HEK293 (cell line): ENCODE data around the gene IL22RA1.

Experiments used
- GFI1B ChIP-seq: fragments of 450-650 bp; formaldehyde crosslinking; IDR thresholded peaks from 2 replicates; pipeline ENCODE4 v1.5.1; 2016; ENCODE audit warnings: missing biosample characterization, missing genetic modification characterization
- GLI4 ChIP-seq: fragments of 450-650 bp; formaldehyde crosslinking; IDR thresholded peaks from 2 replicates; pipeline ENCODE4 v1.5.1; 2016; ENCODE audit warnings: missing biosample characterization, missing genetic modification characterization
- KLF1 ChIP-seq: fragments of 450-650 bp; formaldehyde crosslinking; IDR thresholded peaks from 2 replicates; pipeline ENCODE4 v1.5.1; 2016; ENCODE audit warnings: missing biosample characterization, missing genetic modification characterization
- KLF7 ChIP-seq: fragments of 450-650 bp; formaldehyde crosslinking; IDR thresholded peaks from 2 replicates; pipeline ENCODE4 v1.5.1; 2016; ENCODE audit warnings: missing biosample characterization, missing genetic modification characterization, borderline replicate concordance
- KLF8 ChIP-seq: fragments of 450-650 bp; formaldehyde crosslinking; IDR thresholded peaks from 2 replicates; pipeline ENCODE4 v1.5.1; 2016; ENCODE audit warnings: missing biosample characterization, missing genetic modification characterization
- MEIS1 ChIP-seq: sonication (generic); formaldehyde crosslinking; IDR thresholded peaks from 2 replicates; pipeline ENCODE4 v1.8.1; 2022; ENCODE audit warnings: missing genetic modification reagents, mild to moderate bottlenecking, borderline replicate concordance
- REPIN1 ChIP-seq: fragments of 450-650 bp; formaldehyde crosslinking; IDR thresholded peaks from 2 replicates; pipeline ENCODE4 v1.5.1; 2017; ENCODE audit warnings: missing biosample characterization, missing genetic modification characterization, low read depth
- SALL2 ChIP-seq: fragments of 450-650 bp; formaldehyde crosslinking; IDR thresholded peaks from 2 replicates; pipeline ENCODE4 v1.5.0; 2017; ENCODE audit warnings: missing biosample characterization, mild to moderate bottlenecking, missing genetic modification characterization, borderline replicate concordance
- ZBTB1 ChIP-seq: fragments of 450-650 bp; formaldehyde crosslinking; IDR thresholded peaks from 2 replicates; pipeline ENCODE4 v1.5.1; 2016; ENCODE audit warnings: missing biosample characterization, missing genetic modification characterization
- ZFP37 ChIP-seq: fragments of 450-650 bp; formaldehyde crosslinking; IDR thresholded peaks from 2 replicates; pipeline ENCODE4 v1.5.1; 2016; ENCODE audit warnings: missing biosample characterization, missing genetic modification characterization
- ZNF133 ChIP-seq: fragments of 450-650 bp; formaldehyde crosslinking; IDR thresholded peaks from 2 replicates; pipeline ENCODE4 v1.5.1; 2016; ENCODE audit warnings: missing biosample characterization, missing genetic modification characterization
- ZNF202 ChIP-seq: fragments of 450-650 bp; formaldehyde crosslinking; IDR thresholded peaks from 2 replicates; pipeline ENCODE4 v1.5.1; 2016; ENCODE audit warnings: missing biosample characterization, missing genetic modification characterization, borderline replicate concordance
- ZNF211 ChIP-seq: fragments of 450-650 bp; formaldehyde crosslinking; IDR thresholded peaks from 2 replicates; pipeline ENCODE4 v1.5.1; 2016; ENCODE audit warnings: low read depth, missing biosample characterization, missing genetic modification characterization
- ZNF223 ChIP-seq: fragments of 450-650 bp; formaldehyde crosslinking; IDR thresholded peaks from 2 replicates; pipeline ENCODE4 v1.5.1; 2016; ENCODE audit warnings: missing biosample characterization, missing genetic modification characterization
- ZNF266 ChIP-seq: fragments of 450-650 bp; formaldehyde crosslinking; IDR thresholded peaks from 2 replicates; pipeline ENCODE4 v1.5.1; 2016; ENCODE audit warnings: missing biosample characterization, missing genetic modification characterization, low read depth
- ZNF274 ChIP-seq, 2 experiments: fragments of 200-500 bp in 1 of 2; fragments of 450-650 bp in 1 of 2; sonication (Bioruptor generic) in 1 of 2; formaldehyde crosslinking in 1 of 2; IDR thresholded peaks; 2 replicates each; pipeline versions ENCODE4 v1.5.1 to v1.6.1; 2014 to 2016; ENCODE audit warnings: borderline replicate concordance in 1 of 2, inconsistent platforms in 1 of 2, low read length in 1 of 2, missing biosample characterization in 1 of 2, missing genetic modification characterization in 1 of 2
- ZNF335 ChIP-seq: fragments of 450-650 bp; formaldehyde crosslinking; conservative IDR thresholded peaks from 2 replicates; pipeline ENCODE4 v1.5.1; 2016; ENCODE audit warnings: missing biosample characterization, missing genetic modification characterization
- ZNF37A ChIP-seq: fragments of 450-650 bp; IDR thresholded peaks from 2 replicates; pipeline ENCODE4 v1.5.1; 2018; ENCODE audit warnings: missing biosample characterization, missing genetic modification characterization
- ZNF391 ChIP-seq: fragments of 450-650 bp; formaldehyde crosslinking; IDR thresholded peaks from 2 replicates; pipeline ENCODE4 v1.5.1; 2016; ENCODE audit warnings: low read depth, missing biosample characterization, missing genetic modification characterization, borderline replicate concordance
- ZNF426 ChIP-seq: fragments of 450-650 bp; formaldehyde crosslinking; IDR thresholded peaks from 2 replicates; pipeline ENCODE4 v1.5.1; 2017; ENCODE audit warnings: missing biosample characterization, missing genetic modification characterization, mild to moderate bottlenecking, inconsistent platforms, moderate library complexity
- ZNF571 ChIP-seq: fragments of 450-650 bp; formaldehyde crosslinking; IDR thresholded peaks from 2 replicates; pipeline ENCODE4 v1.5.0; 2017; ENCODE audit warnings: missing biosample characterization, missing genetic modification characterization
- ZNF600 ChIP-seq: fragments of 450-650 bp; formaldehyde crosslinking; IDR thresholded peaks from 2 replicates; pipeline ENCODE4 v1.5.1; 2016; ENCODE audit warnings: missing biosample characterization, missing genetic modification characterization
- ZNF610 ChIP-seq: fragments of 450-650 bp; formaldehyde crosslinking; IDR thresholded peaks from 2 replicates; pipeline ENCODE4 v1.5.1; 2016; ENCODE audit warnings: missing biosample characterization, missing genetic modification characterization, borderline replicate concordance
- ZNF621 ChIP-seq: fragments of 450-650 bp; formaldehyde crosslinking; IDR thresholded peaks from 2 replicates; pipeline ENCODE4 v1.5.1; 2017; ENCODE audit warnings: missing biosample characterization, missing genetic modification characterization
- ZNF76 ChIP-seq: fragments of 450-650 bp; formaldehyde crosslinking; IDR thresholded peaks from 2 replicates; pipeline ENCODE4; 2016; ENCODE audit warnings: low read depth, missing biosample characterization, missing genetic modification characterization, borderline replicate concordance
- ZNF777 ChIP-seq: fragments of 450-650 bp; formaldehyde crosslinking; IDR thresholded peaks from 2 replicates; pipeline ENCODE4 v1.5.1; 2017; ENCODE audit warnings: missing biosample characterization, missing genetic modification characterization, borderline replicate concordance
- TF ChIP-seq, protein P1 (sequence below): fragments of 450-650 bp; formaldehyde crosslinking; IDR thresholded peaks from 2 replicates; pipeline ENCODE4 v1.5.1; 2016; ENCODE audit warnings: missing biosample characterization, missing genetic modification characterization
- TF ChIP-seq, protein P2 (sequence below): fragments of 450-650 bp; formaldehyde crosslinking; conservative IDR thresholded peaks from 2 replicates; pipeline ENCODE4 v1.5.1; 2016; ENCODE audit warnings: low read depth, missing biosample characterization, missing genetic modification characterization
- TF ChIP-seq, protein P3 (sequence below): fragments of 450-650 bp; formaldehyde crosslinking; IDR thresholded peaks from 2 replicates; pipeline ENCODE4; 2016; ENCODE audit warnings: missing biosample characterization, missing genetic modification characterization
- TF ChIP-seq, protein P4 (sequence below): fragments of 450-650 bp; formaldehyde crosslinking; IDR thresholded peaks from 2 replicates; pipeline ENCODE4 v1.5.1; 2016; ENCODE audit warnings: missing biosample characterization, missing genetic modification characterization, borderline replicate concordance
- TF ChIP-seq, protein P5 (sequence below): fragments of 450-650 bp; formaldehyde crosslinking; IDR thresholded peaks from 2 replicates; pipeline ENCODE4 v1.5.1; 2016; ENCODE audit warnings: missing biosample characterization, missing genetic modification characterization, low read depth

Gene IL22RA1

DNA sequence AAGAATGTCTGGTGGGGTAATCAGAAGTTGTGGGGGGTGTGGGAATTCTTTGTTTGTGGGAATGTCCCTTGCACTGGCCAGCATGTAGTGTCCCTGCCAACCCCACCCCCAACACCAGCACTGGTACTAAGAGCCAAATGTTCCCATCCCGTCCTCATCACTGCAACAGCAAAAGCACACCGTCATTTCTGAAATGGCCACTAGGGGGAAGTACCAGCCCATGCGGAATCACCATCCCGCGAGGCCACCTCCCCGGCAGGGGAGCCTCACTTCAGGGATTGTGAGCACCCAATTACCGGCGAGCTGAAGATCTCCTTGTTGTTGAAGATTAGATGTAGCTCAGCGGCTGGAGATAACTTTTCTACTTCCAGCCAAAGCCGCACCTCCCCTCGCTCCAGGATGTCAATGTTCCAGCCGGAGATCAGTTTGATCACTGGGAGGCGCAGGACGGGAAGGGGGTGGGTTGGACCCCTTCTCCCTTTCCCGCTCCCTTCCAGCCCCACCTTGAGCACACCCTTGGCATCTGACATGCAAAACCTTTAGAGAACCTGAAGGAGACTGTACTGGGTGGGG lies 72.0 kb downstream of the IL22RA1 start (continued):
- no peak for TF ChIP-seq ZNF274 (IDR thresholded peaks at IDR 0.05; ENCODE audit: low read length)
- TF ChIP-seq ZNF274 (tag by site-specific recombination; IDR thresholded peaks at IDR 0.05; ENCODE audit: borderline replicate concordance) = no peak
- TF ChIP-seq MEIS1 (CRISPR knock-in tag) = no peak
- TF ChIP-seq GLI4 (tag by site-specific recombination) = no peak
- TF ChIP-seq KLF8 (tag by site-specific recombination) = 0 out of 2 replicates have a peak, but pooled peaks have one; percentile 26
- no peak for TF ChIP-seq GFI1B (tag by site-specific recombination)
- TF ChIP-seq, protein P1, sequence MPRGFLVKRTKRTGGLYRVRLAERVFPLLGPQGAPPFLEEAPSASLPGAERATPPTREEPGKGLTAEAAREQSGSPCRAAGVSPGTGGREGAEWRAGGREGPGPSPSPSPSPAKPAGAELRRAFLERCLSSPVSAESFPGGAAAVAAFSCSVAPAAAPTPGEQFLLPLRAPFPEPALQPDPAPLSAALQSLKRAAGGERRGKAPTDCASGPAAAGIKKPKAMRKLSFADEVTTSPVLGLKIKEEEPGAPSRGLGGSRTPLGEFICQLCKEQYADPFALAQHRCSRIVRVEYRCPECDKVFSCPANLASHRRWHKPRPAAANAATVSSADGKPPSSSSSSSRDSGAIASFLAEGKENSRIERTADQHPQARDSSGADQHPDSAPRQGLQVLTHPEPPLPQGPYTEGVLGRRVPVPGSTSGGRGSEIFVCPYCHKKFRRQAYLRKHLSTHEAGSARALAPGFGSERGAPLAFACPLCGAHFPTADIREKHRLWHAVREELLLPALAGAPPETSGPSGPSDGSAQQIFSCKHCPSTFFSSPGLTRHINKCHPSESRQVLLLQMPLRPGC (tag by site-specific recombination) = no peak
- no peak for TF ChIP-seq ZNF37A (tag by site-specific recombination)
- no peak for TF ChIP-seq SALL2 (tag by site-specific recombination)
- no peak for TF ChIP-seq ZBTB1 (tag by site-specific recombination)
- TF ChIP-seq, protein P2, sequence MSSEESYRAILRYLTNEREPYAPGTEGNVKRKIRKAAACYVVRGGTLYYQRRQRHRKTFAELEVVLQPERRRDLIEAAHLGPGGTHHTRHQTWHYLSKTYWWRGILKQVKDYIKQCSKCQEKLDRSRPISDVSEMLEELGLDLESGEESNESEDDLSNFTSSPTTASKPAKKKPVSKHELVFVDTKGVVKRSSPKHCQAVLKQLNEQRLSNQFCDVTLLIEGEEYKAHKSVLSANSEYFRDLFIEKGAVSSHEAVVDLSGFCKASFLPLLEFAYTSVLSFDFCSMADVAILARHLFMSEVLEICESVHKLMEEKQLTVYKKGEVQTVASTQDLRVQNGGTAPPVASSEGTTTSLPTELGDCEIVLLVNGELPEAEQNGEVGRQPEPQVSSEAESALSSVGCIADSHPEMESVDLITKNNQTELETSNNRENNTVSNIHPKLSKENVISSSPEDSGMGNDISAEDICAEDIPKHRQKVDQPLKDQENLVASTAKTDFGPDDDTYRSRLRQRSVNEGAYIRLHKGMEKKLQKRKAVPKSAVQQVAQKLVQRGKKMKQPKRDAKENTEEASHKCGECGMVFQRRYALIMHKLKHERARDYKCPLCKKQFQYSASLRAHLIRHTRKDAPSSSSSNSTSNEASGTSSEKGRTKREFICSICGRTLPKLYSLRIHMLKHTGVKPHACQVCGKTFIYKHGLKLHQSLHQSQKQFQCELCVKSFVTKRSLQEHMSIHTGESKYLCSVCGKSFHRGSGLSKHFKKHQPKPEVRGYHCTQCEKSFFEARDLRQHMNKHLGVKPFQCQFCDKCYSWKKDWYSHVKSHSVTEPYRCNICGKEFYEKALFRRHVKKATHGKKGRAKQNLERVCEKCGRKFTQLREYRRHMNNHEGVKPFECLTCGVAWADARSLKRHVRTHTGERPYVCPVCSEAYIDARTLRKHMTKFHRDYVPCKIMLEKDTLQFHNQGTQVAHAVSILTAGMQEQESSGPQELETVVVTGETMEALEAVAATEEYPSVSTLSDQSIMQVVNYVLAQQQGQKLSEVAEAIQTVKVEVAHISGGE (tag by site-specific recombination) = peak; percentile 95
- TF ChIP-seq, protein P3, sequence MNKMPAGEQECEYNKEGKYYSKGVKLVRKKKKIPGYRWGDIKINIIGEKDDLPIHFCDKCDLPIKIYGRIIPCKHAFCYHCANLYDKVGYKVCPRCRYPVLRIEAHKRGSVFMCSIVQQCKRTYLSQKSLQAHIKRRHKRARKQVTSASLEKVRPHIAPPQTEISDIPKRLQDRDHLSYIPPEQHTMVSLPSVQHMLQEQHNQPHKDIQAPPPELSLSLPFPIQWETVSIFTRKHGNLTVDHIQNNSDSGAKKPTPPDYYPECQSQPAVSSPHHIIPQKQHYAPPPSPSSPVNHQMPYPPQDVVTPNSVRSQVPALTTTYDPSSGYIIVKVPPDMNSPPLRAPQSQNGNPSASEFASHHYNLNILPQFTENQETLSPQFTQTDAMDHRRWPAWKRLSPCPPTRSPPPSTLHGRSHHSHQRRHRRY (tag by site-specific recombination) = no peak
- TF ChIP-seq ZNF211 (tag by site-specific recombination) = no peak
- no peak for TF ChIP-seq REPIN1 (tag by site-specific recombination)
- no peak for TF ChIP-seq ZNF335 (tag by site-specific recombination)
- TF ChIP-seq ZFP37 = peak; percentile 41; the same call in 1 of the 2 replicates
- no peak for TF ChIP-seq ZNF202
- TF ChIP-seq ZNF133 = no peak
- TF ChIP-seq ZNF777 = no peak
- TF ChIP-seq ZNF600 (tag by site-specific recombination) = no peak
- TF ChIP-seq, protein P4, sequence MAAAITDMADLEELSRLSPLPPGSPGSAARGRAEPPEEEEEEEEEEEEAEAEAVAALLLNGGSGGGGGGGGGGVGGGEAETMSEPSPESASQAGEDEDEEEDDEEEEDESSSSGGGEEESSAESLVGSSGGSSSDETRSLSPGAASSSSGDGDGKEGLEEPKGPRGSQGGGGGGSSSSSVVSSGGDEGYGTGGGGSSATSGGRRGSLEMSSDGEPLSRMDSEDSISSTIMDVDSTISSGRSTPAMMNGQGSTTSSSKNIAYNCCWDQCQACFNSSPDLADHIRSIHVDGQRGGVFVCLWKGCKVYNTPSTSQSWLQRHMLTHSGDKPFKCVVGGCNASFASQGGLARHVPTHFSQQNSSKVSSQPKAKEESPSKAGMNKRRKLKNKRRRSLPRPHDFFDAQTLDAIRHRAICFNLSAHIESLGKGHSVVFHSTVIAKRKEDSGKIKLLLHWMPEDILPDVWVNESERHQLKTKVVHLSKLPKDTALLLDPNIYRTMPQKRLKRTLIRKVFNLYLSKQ = no peak
- no peak for TF ChIP-seq ZNF571 (tag by site-specific recombination)
- TF ChIP-seq ZNF266 = no peak
- TF ChIP-seq ZNF391 (tag by site-specific recombination) = no peak
- TF ChIP-seq ZNF426 (tag by site-specific recombination) = no peak
- TF ChIP-seq ZNF223 (tag by site-specific recombination) = no peak
- no peak for TF ChIP-seq ZNF621
- TF ChIP-seq KLF7 (tag by site-specific recombination) = no peak
- no peak for TF ChIP-seq KLF1 (tag by site-specific recombination)
- TF ChIP-seq ZNF76 (tag by site-specific recombination) = no peak
- no peak; the same call in 1 of the 2 replicates for TF ChIP-seq ZNF610 (tag by site-specific recombination)
- TF ChIP-seq, protein P5, sequence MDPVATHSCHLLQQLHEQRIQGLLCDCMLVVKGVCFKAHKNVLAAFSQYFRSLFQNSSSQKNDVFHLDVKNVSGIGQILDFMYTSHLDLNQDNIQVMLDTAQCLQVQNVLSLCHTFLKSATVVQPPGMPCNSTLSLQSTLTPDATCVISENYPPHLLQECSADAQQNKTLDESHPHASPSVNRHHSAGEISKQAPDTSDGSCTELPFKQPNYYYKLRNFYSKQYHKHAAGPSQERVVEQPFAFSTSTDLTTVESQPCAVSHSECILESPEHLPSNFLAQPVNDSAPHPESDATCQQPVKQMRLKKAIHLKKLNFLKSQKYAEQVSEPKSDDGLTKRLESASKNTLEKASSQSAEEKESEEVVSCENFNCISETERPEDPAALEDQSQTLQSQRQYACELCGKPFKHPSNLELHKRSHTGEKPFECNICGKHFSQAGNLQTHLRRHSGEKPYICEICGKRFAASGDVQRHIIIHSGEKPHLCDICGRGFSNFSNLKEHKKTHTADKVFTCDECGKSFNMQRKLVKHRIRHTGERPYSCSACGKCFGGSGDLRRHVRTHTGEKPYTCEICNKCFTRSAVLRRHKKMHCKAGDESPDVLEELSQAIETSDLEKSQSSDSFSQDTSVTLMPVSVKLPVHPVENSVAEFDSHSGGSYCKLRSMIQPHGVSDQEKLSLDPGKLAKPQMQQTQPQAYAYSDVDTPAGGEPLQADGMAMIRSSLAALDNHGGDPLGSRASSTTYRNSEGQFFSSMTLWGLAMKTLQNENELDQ (tag by site-specific recombination) = no peak
